OCI-LY3 (cell line): ENCODE measurements around the gene TAF4.

ENCODE experiments used
- EZH2phosphoT487 ChIP-seq: fragments of 200-600 bp; shearing (Covaris generic); IDR thresholded peaks from 2 replicates; pipeline ENCODE4 v1.6.1; 2018; ENCODE audit warnings: antibody characterized with exemption, mixed run types, low read depth
- TF ChIP-seq, protein P1 (sequence below): fragments of 200-600, 300-600 bp; sonication (generic); IDR thresholded peaks from 2 replicates; pipeline ENCODE4 v1.5.1; 2014; ENCODE audit warnings: antibody characterized with exemption, low read length, low read depth

DNA sequence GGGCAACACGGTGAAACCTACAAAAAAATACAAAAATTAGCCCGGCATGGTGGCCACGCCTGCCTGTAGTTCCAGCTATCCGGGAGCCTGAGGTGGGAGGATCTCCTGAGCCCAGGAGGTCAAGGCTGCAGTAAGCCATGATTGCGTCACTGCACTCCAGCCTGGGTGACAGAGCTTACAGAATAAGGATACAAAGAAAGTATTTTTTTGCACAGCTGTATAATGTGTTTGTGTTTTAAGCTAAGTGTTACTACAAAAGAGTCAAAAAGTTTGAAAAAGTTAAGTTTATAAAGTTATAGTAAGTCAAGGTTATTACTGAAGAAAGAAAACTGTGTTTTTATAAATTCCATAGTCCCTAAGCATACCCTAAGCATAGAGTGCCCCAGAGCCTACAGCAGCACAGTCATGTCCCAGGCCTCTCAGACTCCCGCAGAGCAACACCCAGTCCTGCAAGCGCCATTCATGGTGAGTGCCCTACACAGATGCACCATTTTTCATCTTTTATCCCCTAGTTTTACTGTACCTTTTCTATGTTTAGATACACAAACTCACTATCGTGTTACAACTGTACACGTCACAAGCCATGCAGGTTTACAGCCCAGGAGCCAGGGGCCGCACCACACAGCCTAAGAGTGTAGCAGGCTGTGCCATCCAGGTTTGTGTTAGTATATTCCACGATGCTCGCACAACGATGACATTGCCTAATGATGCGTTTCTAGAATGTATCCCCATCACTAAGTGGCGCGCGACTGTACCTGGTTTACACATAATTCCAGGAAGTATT is 22.4 kb downstream of the TAF4 start:
- TF ChIP-seq, protein P1, sequence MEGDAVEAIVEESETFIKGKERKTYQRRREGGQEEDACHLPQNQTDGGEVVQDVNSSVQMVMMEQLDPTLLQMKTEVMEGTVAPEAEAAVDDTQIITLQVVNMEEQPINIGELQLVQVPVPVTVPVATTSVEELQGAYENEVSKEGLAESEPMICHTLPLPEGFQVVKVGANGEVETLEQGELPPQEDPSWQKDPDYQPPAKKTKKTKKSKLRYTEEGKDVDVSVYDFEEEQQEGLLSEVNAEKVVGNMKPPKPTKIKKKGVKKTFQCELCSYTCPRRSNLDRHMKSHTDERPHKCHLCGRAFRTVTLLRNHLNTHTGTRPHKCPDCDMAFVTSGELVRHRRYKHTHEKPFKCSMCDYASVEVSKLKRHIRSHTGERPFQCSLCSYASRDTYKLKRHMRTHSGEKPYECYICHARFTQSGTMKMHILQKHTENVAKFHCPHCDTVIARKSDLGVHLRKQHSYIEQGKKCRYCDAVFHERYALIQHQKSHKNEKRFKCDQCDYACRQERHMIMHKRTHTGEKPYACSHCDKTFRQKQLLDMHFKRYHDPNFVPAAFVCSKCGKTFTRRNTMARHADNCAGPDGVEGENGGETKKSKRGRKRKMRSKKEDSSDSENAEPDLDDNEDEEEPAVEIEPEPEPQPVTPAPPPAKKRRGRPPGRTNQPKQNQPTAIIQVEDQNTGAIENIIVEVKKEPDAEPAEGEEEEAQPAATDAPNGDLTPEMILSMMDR = no peak
- no peak for TF ChIP-seq EZH2phosphoT487
